Measurements from ENCODE around the gene CEP63. TPM values are rescaled to one million over a fixed set of nuclear protein-coding genes. Genes with fewer than 3 reads are reported as not detected.

Gene CEP63
- total and polyA plus RNA-seq, 2 of the 8 experiments (the other 6 are each of a cell fraction or from before 2014, with no cell fraction given): 5.3 to 18.2 TPM

DNA sequence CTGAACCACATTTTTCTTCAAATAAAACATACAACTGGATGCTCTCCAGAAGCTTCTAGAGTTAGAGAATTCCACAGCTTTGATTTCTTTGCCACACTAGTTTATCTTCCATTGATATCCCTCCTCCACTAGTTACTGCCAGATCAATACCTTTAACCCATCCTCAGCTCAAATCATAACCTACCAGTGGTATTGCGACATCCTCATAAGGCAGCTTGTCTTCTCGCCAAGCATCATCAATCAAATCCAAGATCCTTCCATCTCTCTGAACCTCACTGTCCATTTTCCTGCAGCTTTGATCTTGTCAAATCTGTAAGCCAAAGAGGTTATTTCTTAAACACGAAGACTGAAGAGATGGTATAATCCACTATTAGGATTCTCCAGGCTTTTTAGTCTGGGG is 3.2 kb upstream of the CEP63 start:
- TF ChIP-seq BCL11A (IDR thresholded peaks at IDR 0.05; ENCODE audit: low read depth in 2 of 2, low read length in 2 of 2) (no peak), CEBPB (IDR thresholded peaks at IDR 0.05; ENCODE audit: low read depth, low read length) (peak; percentile 70; the same call in 1 of the 2 replicates), CTBP2 (IDR thresholded peaks at IDR 0.05; ENCODE audit: borderline replicate concordance, insufficient read depth, insufficient read length, low read length) (no peak), RAD21 (IDR thresholded peaks at IDR 0.05 in 1 of 2, conservative IDR thresholded peaks at IDR 0.05 in 1 of 2; ENCODE audit: low read depth in 2 of 2, low read length in 2 of 2) (no peak), TAF1 (IDR thresholded peaks at IDR 0.05; ENCODE audit: low read depth, low read length) (no peak)
- TF ChIP-seq, protein P1, sequence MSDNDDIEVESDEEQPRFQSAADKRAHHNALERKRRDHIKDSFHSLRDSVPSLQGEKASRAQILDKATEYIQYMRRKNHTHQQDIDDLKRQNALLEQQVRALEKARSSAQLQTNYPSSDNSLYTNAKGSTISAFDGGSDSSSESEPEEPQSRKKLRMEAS (IDR thresholded peaks at IDR 0.05): no peak
- Histone ChIP-seq H3K23me2 (ENCODE audit: low read depth, low read length) (peaks cover 11% of the 10 kb centered on the region), H3K4ac (replicated peaks; ENCODE audit: insufficient read length, low read depth, low read length) (no peak overlapping the region), H3K4me1 (replicated peaks in 1 of 4; ENCODE audit: control insufficient read depth in 3 of 4, insufficient read depth in 4 of 4, low read length in 3 of 4) (peaks cover 0 to 10% (median 7%) of the 10 kb centered on the region in 4 experiments; a peak in 6 of 7 replicates), H3K9me3 (ENCODE audit: insufficient read depth in 2 of 2, low read depth in 1 of 2, low read length in 1 of 2) (no peaks in the 10 kb centered on the region), H3K27me3 (replicated peaks in 1 of 4; ENCODE audit: control insufficient read depth in 3 of 4, extremely low read depth in 1 of 4, insufficient read depth in 3 of 4, low read length in 3 of 4) (no peaks in the 10 kb centered on the region), H2BK20ac (ENCODE audit: low read length) (no peak overlapping the region), H2BK12ac (ENCODE audit: low read depth, low read length) (no peak overlapping the region), H3K36me3 (ENCODE audit: control insufficient read depth in 2 of 4, insufficient read depth in 4 of 4, low read length in 3 of 4) (peaks cover 13 to 47% (median 32%) of the 10 kb centered on the region in 4 experiments), H2BK120ac (replicated peaks; ENCODE audit: low read depth, low read length) (no peak overlapping the region), H3K4me2 (ENCODE audit: insufficient read depth in 1 of 2, low read depth in 2 of 2, low read length in 2 of 2) (no peak overlapping the region), H3K9ac (replicated peaks in 1 of 4; ENCODE audit: extremely low read depth in 1 of 4, low read depth in 3 of 4, low read length in 3 of 4) (no peak overlapping the region), H3K27ac (ENCODE audit: low read depth, low read length) (no peak overlapping the region), H4K91ac (replicated peaks; ENCODE audit: insufficient read length, low read length) (no peak overlapping the region), H2BK15ac (ENCODE audit: low read length) (no peak overlapping the region), H4K8ac (ENCODE audit: extremely low read depth, insufficient read depth, low read length) (no peak overlapping the region), H4K5ac (ENCODE audit: insufficient read length, low read depth, low read length) (no peak overlapping the region), H3K79me2 (ENCODE audit: control insufficient read depth in 1 of 2, insufficient read depth in 2 of 2, low read length in 2 of 2) (peaks cover 0 to 29% of the 10 kb centered on the region in 2 experiments; a peak in 2 of 4 replicates), H3K56ac (replicated peaks; ENCODE audit: insufficient read length, low read depth, low read length) (no peak overlapping the region), H3K14ac (ENCODE audit: insufficient read length) (no peak overlapping the region), H3K18ac (ENCODE audit: extremely low read depth, low read length) (no peak overlapping the region), H2BK5ac (ENCODE audit: low read depth, low read length) (no peak overlapping the region), H3K79me1 (ENCODE audit: low read depth, low read length) (peaks cover 4% of the 10 kb centered on the region; the same call in 1 of the 2 replicates), H3K4me3 (ENCODE audit: extremely low read depth in 1 of 4, insufficient read depth in 2 of 4, low read depth in 3 of 4, low read length in 4 of 4) (no peak overlapping the region), H2AK5ac (ENCODE audit: low read depth, low read length) (no peak overlapping the region), H3K23ac (ENCODE audit: insufficient read length) (no peak overlapping the region), H4K20me1 (replicated peaks in 1 of 2; ENCODE audit: control insufficient read depth in 1 of 2, insufficient read depth in 2 of 2, low read length in 2 of 2) (no peaks in the 10 kb centered on the region), H2AFZ (ENCODE audit: low read length) (no peak overlapping the region)
- CTCF ChIA-PET (ENCODE audit: partially characterized antibody): interaction anchor here (1.1 to 5.7 kb wide), 8 partner anchors 10 to 270 kb away, joined by 3 to 39 read pairs (median 8); no protein-coding TSS in a partner anchor
- no peak for FAIRE-seq
- 88% methylated on average over 3 of the region's 3 CpGs; no CpG with 5 or more reads in 1 of the 2 experiments for WGBS, 2 experiments (ENCODE audit: extremely low coverage in 1 of 2, insufficient coverage in 1 of 2, insufficient read length in 1 of 2, insufficient replicate concordance in 2 of 2, low coverage in 1 of 2, low lambda C conversion rate in 2 of 2, missing lambda C conversion rate in 1 of 2)
- DNase-seq (ENCODE audit: low read depth in 1 of 2, low spot score in 2 of 2): no peak
- POLR2A ChIA-PET (ENCODE audit: partially characterized antibody): interaction anchor here (0.7 to 2.1 kb wide), 4 partner anchors 110 to 170 kb away, joined by 3 to 8 read pairs (median 5); no protein-coding TSS in a partner anchor

All from H1 (cell line).